GM04504 (cell line): ENCODE data around the gene BID.

ENCODE experiments used
- DNase-seq: peaks from one replicate; pipeline ENCODE4 v3.0.0-alpha.2; 2012; ENCODE audit warnings: low read depth

The BID gene

GRCh38 chr22:17738386-17739128, 35.7 kb downstream of the BID start:
- no peak for DNase-seq

GRCh38 chr22:17734187-17734586, 40.1 kb downstream of the BID start:
- no peak for DNase-seq

- no peak for DNase-seq
Observed at GRCh38 chr22:17733466-17733865, 40.8 kb downstream of the BID start.

- DNase-seq: no peak
Observed at GRCh38 chr22:17732251-17732854, 41.9 kb downstream of the BID start.

- no peak for DNase-seq
Observed at GRCh38 chr22:17729561-17729960, 44.7 kb downstream of the BID start.

GRCh38 chr22:17728786-17729185, 45.5 kb downstream of the BID start:
- DNase-seq: no peak

GRCh38 chr22:17726928-17727897, 47.1 kb downstream of the BID start:
- DNase-seq: no peak

- DNase-seq: no peak
Observed at GRCh38 chr22:17726006-17726927, 48.0 kb downstream of the BID start.

GRCh38 chr22:17725500-17725796, 48.8 kb downstream of the BID start:
- DNase-seq: no peak

GRCh38 chr22:17724678-17725499, 49.4 kb downstream of the BID start:
- no peak for DNase-seq

GRCh38 chr22:17724241-17724640, 50.0 kb downstream of the BID start:
- no peak for DNase-seq

- DNase-seq: no peak
Observed at GRCh38 chr22:17719911-17720310, 54.4 kb downstream of the BID start.

- no peak for DNase-seq
Observed at GRCh38 chr22:17717708-17718107, 56.6 kb downstream of the BID start.

GRCh38 chr22:17716529-17716928, 57.7 kb downstream of the BID start:
- no peak for DNase-seq

GRCh38 chr22:17712441-17712840, 61.8 kb downstream of the BID start:
- DNase-seq: no peak

- DNase-seq: no peak
Observed at GRCh38 chr22:17710023-17710422, 64.2 kb downstream of the BID start.

GRCh38 chr22:17707526-17707925, 66.7 kb downstream of the BID start:
- no peak for DNase-seq

- no peak for DNase-seq
Observed at GRCh38 chr22:17706947-17707346, 67.3 kb downstream of the BID start.

- peak; percentile 84 for DNase-seq
Observed at GRCh38 chr22:17705951-17706900, 68.0 kb downstream of the BID start.

- DNase-seq: no peak
Observed at GRCh38 chr22:17705546-17705945, 68.7 kb downstream of the BID start.
